ENCODE data around the gene CGNL1.

DNA sequence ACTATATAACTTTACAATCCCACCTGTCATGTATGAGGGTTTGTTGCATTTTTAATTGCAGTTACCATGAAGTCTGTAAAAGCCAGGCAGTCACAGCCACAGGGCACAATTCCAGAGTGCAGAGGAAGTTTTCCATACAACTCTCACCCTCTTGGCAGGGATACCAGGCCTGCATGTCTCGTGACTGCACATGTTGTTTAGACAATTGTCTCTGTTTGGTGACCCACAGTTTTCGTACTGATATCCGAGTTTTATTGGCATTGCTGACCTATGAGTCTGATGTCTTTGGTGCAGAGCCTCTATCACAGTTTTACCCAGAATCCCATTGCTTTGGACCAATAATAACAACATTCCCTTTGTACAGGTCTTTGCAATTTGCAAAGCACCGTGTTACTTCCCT is 190.5 kb downstream of the CGNL1 start:
- TF ChIP-seq, protein P1, sequence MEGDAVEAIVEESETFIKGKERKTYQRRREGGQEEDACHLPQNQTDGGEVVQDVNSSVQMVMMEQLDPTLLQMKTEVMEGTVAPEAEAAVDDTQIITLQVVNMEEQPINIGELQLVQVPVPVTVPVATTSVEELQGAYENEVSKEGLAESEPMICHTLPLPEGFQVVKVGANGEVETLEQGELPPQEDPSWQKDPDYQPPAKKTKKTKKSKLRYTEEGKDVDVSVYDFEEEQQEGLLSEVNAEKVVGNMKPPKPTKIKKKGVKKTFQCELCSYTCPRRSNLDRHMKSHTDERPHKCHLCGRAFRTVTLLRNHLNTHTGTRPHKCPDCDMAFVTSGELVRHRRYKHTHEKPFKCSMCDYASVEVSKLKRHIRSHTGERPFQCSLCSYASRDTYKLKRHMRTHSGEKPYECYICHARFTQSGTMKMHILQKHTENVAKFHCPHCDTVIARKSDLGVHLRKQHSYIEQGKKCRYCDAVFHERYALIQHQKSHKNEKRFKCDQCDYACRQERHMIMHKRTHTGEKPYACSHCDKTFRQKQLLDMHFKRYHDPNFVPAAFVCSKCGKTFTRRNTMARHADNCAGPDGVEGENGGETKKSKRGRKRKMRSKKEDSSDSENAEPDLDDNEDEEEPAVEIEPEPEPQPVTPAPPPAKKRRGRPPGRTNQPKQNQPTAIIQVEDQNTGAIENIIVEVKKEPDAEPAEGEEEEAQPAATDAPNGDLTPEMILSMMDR (IDR thresholded peaks at IDR 0.05; ENCODE audit: borderline replicate concordance, extremely low read depth, low read length, poor library complexity, severe bottlenecking), result no peak
- no peak for TF ChIP-seq EZH2 (IDR thresholded peaks at IDR 0.05; ENCODE audit: borderline replicate concordance, low read depth, low read length, severe bottlenecking)

Measured in DND-41 (cell line).